ENCODE results near the gene NPTX2.

DNA sequence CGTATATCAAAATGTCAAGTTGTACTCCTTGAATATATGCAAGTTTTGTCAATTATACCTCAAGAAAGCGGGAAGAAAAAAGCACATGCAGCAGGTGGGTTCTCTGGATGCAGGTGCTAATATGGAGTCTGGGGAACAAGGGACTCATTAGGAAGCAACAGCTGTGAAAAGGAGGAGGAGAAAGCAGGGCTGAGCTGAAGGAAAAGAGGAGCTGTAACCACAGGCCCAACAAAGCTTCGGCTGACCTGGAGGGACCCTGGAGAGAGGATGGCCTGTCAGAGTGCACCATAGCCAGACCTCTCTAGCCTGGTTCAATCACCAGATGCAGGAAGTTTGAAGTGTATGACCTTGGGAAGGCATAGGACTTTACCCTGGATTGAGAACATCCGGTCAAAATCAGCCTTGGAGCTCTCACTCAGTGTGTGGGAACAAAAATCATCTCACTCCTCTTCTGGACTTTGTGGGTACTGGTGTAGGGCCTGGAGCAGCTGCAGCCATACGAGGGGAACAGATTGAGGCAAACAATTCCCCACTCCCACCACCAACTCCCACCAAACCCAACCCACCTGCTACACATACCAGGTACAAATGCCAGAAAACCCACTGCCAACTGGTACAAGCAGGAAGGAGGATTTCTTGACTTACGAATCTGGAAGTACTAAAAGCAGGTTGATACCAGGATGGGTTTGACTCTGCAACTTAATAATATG lies 36.7 kb downstream of the NPTX2 start:
- no peak for TF ChIP-seq EZH2 (IDR thresholded peaks at IDR 0.05)
- TF ChIP-seq POLR2AphosphoS5 (IDR thresholded peaks at IDR 0.05; ENCODE audit: borderline replicate concordance, low read depth, low read length), result no peak
- TF ChIP-seq FOXP2 (optimal IDR thresholded peaks at IDR 0.05; ENCODE audit: control extremely low read depth, extremely low read length, insufficient read depth), result no peak
